H1 (cell line): ENCODE results near the gene ACER3. TPM values are rescaled to one million over a fixed set of nuclear protein-coding genes. Genes with fewer than 3 reads are reported as not detected.

Experiments
- CTCF ChIA-PET: fragments of 300-600 bp; sonication (Branson Sonifier 250); formaldehyde crosslinking; loops from one replicate; lab custom pipeline; 2021; ENCODE audit not compliant: partially characterized antibody; lab: Charles Lee
- POLR2A ChIA-PET: fragments of 300-600 bp; sonication (Branson Sonifier 250); formaldehyde crosslinking; loops from one replicate; lab custom pipeline; 2021; ENCODE audit warnings: inconsistent platforms; ENCODE audit not compliant: partially characterized antibody; lab: Charles Lee
- DNase-seq, 2 experiments: peaks; one replicate each; pipeline versions ENCODE4 v3.0.0 to v3.0.0-alpha.2; 2010 to 2022; ENCODE audit warnings: low spot score in 2 of 2, low read depth in 1 of 2, mixed read lengths in 1 of 2
- FAIRE-seq: peaks from 2 replicates; lab custom pipeline; 2011; peaks lifted over from hg19 to GRCh38; lab: Jason Lieb, UNC
- H2AFZ ChIP-seq: 2 replicates; pipeline ENCODE4 v1.8.1; 2012; ENCODE audit warnings: low read length, inconsistent platforms
- H2AK5ac ChIP-seq: 2 replicates; pipeline ENCODE4 v1.6.1; 2013; ENCODE audit warnings: low read depth, low read length
- H2BK120ac ChIP-seq: replicated peaks from 2 replicates; pipeline ENCODE3; 2013; ENCODE audit warnings: low read depth, low read length, inconsistent platforms
- H2BK12ac ChIP-seq: 2 replicates; pipeline ENCODE4 v1.6.1; 2013; ENCODE audit warnings: low read depth, low read length
- H2BK15ac ChIP-seq: 2 replicates; pipeline ENCODE4 v1.6.1; 2013; ENCODE audit warnings: low read length
- H2BK20ac ChIP-seq: 2 replicates; pipeline ENCODE4 v1.6.1; 2013; ENCODE audit warnings: low read length
- H2BK5ac ChIP-seq: 2 replicates; pipeline ENCODE4 v1.6.1; 2013; ENCODE audit warnings: low read depth, low read length
- H3K14ac ChIP-seq: 2 replicates; pipeline ENCODE4 v1.6.1; 2013; ENCODE audit warnings: inconsistent platforms; ENCODE audit not compliant: insufficient read length
- H3K18ac ChIP-seq: 2 replicates; pipeline ENCODE4 v1.6.1; 2013; ENCODE audit warnings: low read length; ENCODE audit errors: extremely low read depth
- H3K23ac ChIP-seq: 2 replicates; pipeline ENCODE4 v1.6.1; 2013; ENCODE audit warnings: inconsistent platforms; ENCODE audit not compliant: insufficient read length
- H3K23me2 ChIP-seq: 2 replicates; pipeline ENCODE4 v1.6.1; 2013; ENCODE audit warnings: low read depth, low read length
- H3K27ac ChIP-seq: 2 replicates; pipeline ENCODE4 v1.6.1; 2011; ENCODE audit warnings: low read depth, low read length, inconsistent platforms
- H3K27me3 ChIP-seq, 4 experiments: replicated peaks in 1 of 4; 1 replicate in 1 of 4; 2 replicates in 3 of 4; pipeline versions ENCODE4 v1.6.1 to v1.8.1; 2011 to 2013; ENCODE audit warnings: low read length in 3 of 4, mild to moderate bottlenecking in 3 of 4, inconsistent platforms in 2 of 4, mixed read lengths in 2 of 4, moderate library complexity in 1 of 4; ENCODE audit not compliant: control insufficient read depth in 3 of 4, insufficient read depth in 3 of 4; ENCODE audit errors: extremely low read depth in 1 of 4
- H3K36me3 ChIP-seq, 4 experiments: 2 replicates each; pipeline versions ENCODE4 v1.6.1 to v1.8.1; 2011 to 2013; ENCODE audit warnings: mild to moderate bottlenecking in 4 of 4, low read length in 3 of 4, moderate library complexity in 2 of 4, control low read depth in 1 of 4, inconsistent platforms in 1 of 4; ENCODE audit not compliant: insufficient read depth in 4 of 4, control insufficient read depth in 2 of 4
- H3K4ac ChIP-seq: replicated peaks from 2 replicates; pipeline ENCODE3; 2013; ENCODE audit warnings: low read length, low read depth, mixed read lengths, inconsistent platforms; ENCODE audit not compliant: insufficient read length
- H3K4me1 ChIP-seq, 4 experiments: replicated peaks in 1 of 4; 1 replicate in 1 of 4; 2 replicates in 3 of 4; pipeline versions ENCODE4 v1.6.1 to v1.8.1; 2011 to 2013; ENCODE audit warnings: low read length in 3 of 4, inconsistent platforms in 2 of 4, mixed read lengths in 1 of 4; ENCODE audit not compliant: insufficient read depth in 4 of 4, control insufficient read depth in 3 of 4
- H3K4me2 ChIP-seq, 2 experiments: 2 replicates each; pipeline versions ENCODE4 v1.6.1 to v1.8.1; 2011 to 2013; ENCODE audit warnings: low read depth in 2 of 2, low read length in 2 of 2, control low read depth in 1 of 2, inconsistent platforms in 1 of 2, mild to moderate bottlenecking in 1 of 2; ENCODE audit not compliant: insufficient read depth in 1 of 2
- H3K4me3 ChIP-seq, 4 experiments: fragments of 200-600, 300-600 bp in 1 of 4; sonication (generic), shearing (Covaris generic), sonication (Bioruptor Twin) in 1 of 4; 2 replicates each; pipeline versions ENCODE4 v1.5.1 to v1.8.1; 2011 to 2016; ENCODE audit warnings: low read length in 4 of 4, low read depth in 3 of 4, control low read depth in 2 of 4, inconsistent platforms in 2 of 4, mild to moderate bottlenecking in 2 of 4, mixed read lengths in 1 of 4, moderate library complexity in 1 of 4; ENCODE audit not compliant: insufficient read depth in 2 of 4; ENCODE audit errors: extremely low read depth in 1 of 4
- H3K56ac ChIP-seq: replicated peaks from 2 replicates; pipeline ENCODE3; 2013; ENCODE audit warnings: low read depth, mild to moderate bottlenecking, mixed read lengths, low read length, inconsistent platforms; ENCODE audit not compliant: insufficient read length
- H3K79me1 ChIP-seq: 2 replicates; pipeline ENCODE4 v1.6.1; 2013; ENCODE audit warnings: low read depth, low read length, control low read depth
- H3K79me2 ChIP-seq, 2 experiments: 2 replicates each; pipeline versions ENCODE4 v1.6.1 to v1.8.1; 2012 to 2013; ENCODE audit warnings: low read length in 2 of 2, mild to moderate bottlenecking in 2 of 2, inconsistent platforms in 1 of 2; ENCODE audit not compliant: insufficient read depth in 2 of 2, control insufficient read depth in 1 of 2
- H3K9ac ChIP-seq, 4 experiments: replicated peaks in 1 of 4; 1 replicate in 1 of 4; 2 replicates in 3 of 4; pipeline versions ENCODE4 v1.6.1 to v1.8.1; 2011 to 2013; ENCODE audit warnings: low read depth in 3 of 4, low read length in 3 of 4, control low read depth in 2 of 4, mild to moderate bottlenecking in 2 of 4, moderate library complexity in 2 of 4, inconsistent platforms in 1 of 4; ENCODE audit errors: extremely low read depth in 1 of 4
- H3K9me3 ChIP-seq, 2 experiments: 2 replicates each; pipeline versions ENCODE4 v1.6.1 to v1.8.1; 2012 to 2013; ENCODE audit warnings: mild to moderate bottlenecking in 2 of 2, moderate library complexity in 2 of 2, control low read depth in 1 of 2, inconsistent platforms in 1 of 2, low read depth in 1 of 2, low read length in 1 of 2, mixed read lengths in 1 of 2; ENCODE audit not compliant: insufficient read depth in 2 of 2
- H4K20me1 ChIP-seq, 2 experiments: replicated peaks in 1 of 2; 2 replicates each; pipeline versions ENCODE3 to v1.8.1; 2011 to 2013; ENCODE audit warnings: inconsistent platforms in 2 of 2, low read length in 2 of 2, mild to moderate bottlenecking in 1 of 2; ENCODE audit not compliant: insufficient read depth in 2 of 2, control insufficient read depth in 1 of 2
- H4K5ac ChIP-seq: 2 replicates; pipeline ENCODE4 v1.6.1; 2013; ENCODE audit warnings: low read length, low read depth, mixed read lengths, inconsistent platforms; ENCODE audit not compliant: insufficient read length
- H4K8ac ChIP-seq: 2 replicates; pipeline ENCODE4 v1.8.0; 2013; ENCODE audit warnings: mild to moderate bottlenecking, moderate library complexity, low read length, inconsistent platforms; ENCODE audit not compliant: insufficient read depth; ENCODE audit errors: extremely low read depth
- H4K91ac ChIP-seq: replicated peaks from 2 replicates; pipeline ENCODE3; 2013; ENCODE audit warnings: low read length, mixed read lengths, inconsistent platforms; ENCODE audit not compliant: insufficient read length
- EZH2 ChIP-seq: fragments of 200-600 bp; sonication (generic); IDR thresholded peaks from 2 replicates; pipeline ENCODE4 v1.7.1; 2012; ENCODE audit warnings: low read depth, mild to moderate bottlenecking, moderate library complexity, low read length, inconsistent platforms; ENCODE audit not compliant: severe bottlenecking
- KDM1A ChIP-seq: fragments of 200-600, 300-600 bp; sonication (generic); IDR thresholded peaks from 2 replicates; pipeline ENCODE4 v1.7.1; 2016; ENCODE audit warnings: mild to moderate bottlenecking, low read length, borderline replicate concordance
- NANOG ChIP-seq: IDR thresholded peaks from 2 replicates; pipeline ENCODE4 v1.6.1; 2011; ENCODE audit warnings: low read length, low read depth, mild to moderate bottlenecking, inconsistent platforms; ENCODE audit not compliant: insufficient read depth, poor library complexity, severe bottlenecking
- RXRA ChIP-seq: IDR thresholded peaks from 2 replicates; pipeline ENCODE4 v1.6.1; 2011; ENCODE audit warnings: low read depth, mild to moderate bottlenecking, low read length, moderate library complexity; ENCODE audit not compliant: insufficient read depth
- SP4 ChIP-seq: IDR thresholded peaks from 2 replicates; pipeline ENCODE4 v1.6.1; 2012; ENCODE audit warnings: low read length, inconsistent platforms
- WGBS, 2 experiments: shearing (Covaris generic) in 1 of 2; methylation state at CpG; one replicate each; pipeline versions ENCODE4 v1.1.6 to v1.1.7; 2013 to 2015; ENCODE audit warnings: low lambda C conversion rate in 2 of 2, mixed read lengths in 2 of 2, inconsistent platforms in 1 of 2, low coverage in 1 of 2, missing lambda C conversion rate in 1 of 2; ENCODE audit not compliant: insufficient replicate concordance in 2 of 2, insufficient coverage in 1 of 2, insufficient read length in 1 of 2; ENCODE audit errors: extremely low coverage in 1 of 2, missing lambda C conversion rate in 1 of 2; 5-methylcytosine and 5-hydroxymethylcytosine counted together
- polyA plus RNA-seq, 7 experiments: library from polyadenylated mRNA; depleted of rRNA in 3 of 7; stranded (reverse) in 5 of 7; unstranded in 2 of 7; fragments of >200 nt in 5 of 7; fragments of 200-250 nt in 2 of 7; gene quantifications; 1 replicate in 5 of 7; 2 replicates in 1 of 7; 4 replicates in 1 of 7; pipeline versions ENCODE4 v1.2.1 to v1.2.3, GENCODE V29; 2011 to 2013; ENCODE audit warnings: missing spikeins in 2 of 7, mixed read lengths in 2 of 7
- total RNA-seq: library from RNA; stranded (reverse); fragmentation: NEBNext Ultra II Directional; extraction: Animal tissue kit (Norgen Biotek cat#: 25700); gene quantifications from 2 replicates; pipeline ENCODE4 v1.2.1, GENCODE V29; 2021

Gene ACER3
- total and polyA plus RNA-seq, 2 of the 8 experiments (the other 6 are each of a cell fraction or from before 2014, with no cell fraction given) = 5.7 to 16.2 TPM

- Histone ChIP-seq H3K36me3 (no peaks in the 10 kb centered on the region), H3K23ac (no peak overlapping the region), H2AFZ (no peak overlapping the region), H2BK5ac (no peak overlapping the region), H3K4me3 (no peak overlapping the region), H2AK5ac (no peak overlapping the region), H3K23me2 (no peaks in the 10 kb centered on the region), H3K79me1 (no peaks in the 10 kb centered on the region), H3K56ac (no peak overlapping the region), H2BK15ac (no peak overlapping the region), H3K27ac (no peak overlapping the region), H4K5ac (no peak overlapping the region), H3K27me3 (no peaks in the 10 kb centered on the region), H3K4ac (no peak overlapping the region), H3K9ac (no peak overlapping the region), H4K20me1 (no peaks in the 10 kb centered on the region), H2BK20ac (no peak overlapping the region), H3K79me2 (no peaks in the 10 kb centered on the region), H3K18ac (no peak overlapping the region), H4K8ac (no peak overlapping the region), H3K9me3 (no peaks in the 10 kb centered on the region), H2BK120ac (no peak overlapping the region), H4K91ac (no peak overlapping the region), H3K4me1 (peaks cover 0 to 4% (median 0%) of the 10 kb centered on the region in 4 experiments; a peak in 1 of 7 replicates), H3K14ac (no peak overlapping the region), H3K4me2 (no peak overlapping the region), H2BK12ac (no peak overlapping the region)
- DNase-seq = no peak
- ChIA-PET POLR2A (interaction anchor here (1.3 kb wide), 1 partner anchor 19 kb away, joined by 3 read pairs; no protein-coding TSS in a partner anchor), CTCF (interaction anchor here (0.9 to 2.1 kb wide), 10 partner anchors 8 to 195 kb away, joined by 3 to 10 read pairs (median 4); no protein-coding TSS in a partner anchor)
- no peak for FAIRE-seq
- WGBS, 2 experiments = 84% methylated on average over 4 of the region's 4 CpGs; no CpG with 5 or more reads in 1 of the 2 experiments
- no peak for TF ChIP-seq SP4
- no peak for TF ChIP-seq RXRA
- TF ChIP-seq KDM1A = no peak
- TF ChIP-seq NANOG = no peak
- TF ChIP-seq EZH2 = no peak
Observed at GRCh38 chr11:76841923-76842452, 18.7 kb upstream of the ACER3 start.
